GM21786 (cell line): Measurements from ENCODE around the gene GPRC5D.

Source experiments
- ATAC-seq: cut with Tn5 transposase; IDR thresholded peaks from one replicate; pipeline ENCODE4 v1.9.1; 2021; ENCODE audit not compliant: unreplicated experiment

Gene GPRC5D

GRCh38 chr12:12909228-12909994, 42.6 kb downstream of the GPRC5D start:
- ATAC-seq: peak; percentile 55

- ATAC-seq: no peak
Observed at GRCh38 chr12:12908711-12909110, 43.3 kb downstream of the GPRC5D start.

- no peak for ATAC-seq
Observed at GRCh38 chr12:12908252-12908651, 43.7 kb downstream of the GPRC5D start.

GRCh38 chr12:12907552-12907951, 44.4 kb downstream of the GPRC5D start:
- no peak for ATAC-seq

GRCh38 chr12:12903642-12904609, 48.0 kb downstream of the GPRC5D start:
- ATAC-seq: no peak

- no peak for ATAC-seq
Observed at GRCh38 chr12:12902036-12902435, 49.9 kb downstream of the GPRC5D start.

GRCh38 chr12:12901158-12901791, 50.7 kb downstream of the GPRC5D start:
- no peak for ATAC-seq

- no peak for ATAC-seq
Observed at GRCh38 chr12:12900786-12901157, 51.2 kb downstream of the GPRC5D start.

GRCh38 chr12:12899530-12900380, 52.2 kb downstream of the GPRC5D start:
- peak; percentile 91 for ATAC-seq

GRCh38 chr12:12898911-12899511, 53.0 kb downstream of the GPRC5D start:
- ATAC-seq: no peak

GRCh38 chr12:12898136-12898717, 53.7 kb downstream of the GPRC5D start:
- ATAC-seq: no peak

- ATAC-seq: no peak
Observed at GRCh38 chr12:12897302-12897701, 54.7 kb downstream of the GPRC5D start.

- no peak for ATAC-seq
Observed at GRCh38 chr12:12896260-12896659, 55.7 kb downstream of the GPRC5D start.

GRCh38 chr12:12893438-12893837, 58.5 kb downstream of the GPRC5D start:
- no peak for ATAC-seq

GRCh38 chr12:12892681-12893141, 59.3 kb downstream of the GPRC5D start:
- no peak for ATAC-seq

GRCh38 chr12:12891881-12892355, 60.1 kb downstream of the GPRC5D start:
- no peak for ATAC-seq

- peak; percentile 33 for ATAC-seq
Observed at GRCh38 chr12:12891080-12891880, 60.7 kb downstream of the GPRC5D start, which contains the start of gene GPRC5A. TSS of gene GPRC5A (plus strand) at chr12:12891562. CDS start at chr12:12908250, 16,688 bp downstream.
